BLaER1 treated with 17β-estradiol and CSF1 and Interleukin-3, amounts not matched to agents 10 nM and 100 nM (cell line): ENCODE data around the gene GABRB1.

Experiments
- H3K27ac ChIP-seq, 11 experiments: shearing (Covaris generic); formaldehyde crosslinking; 2 replicates each; pipeline ENCODE4 v1.8.1; 2022
- H3K27me3 ChIP-seq, 11 experiments: shearing (Covaris generic); formaldehyde crosslinking; 2 replicates each; pipeline ENCODE4 v1.8.1; 2022
- H3K36me3 ChIP-seq, 11 experiments: shearing (Covaris generic); formaldehyde crosslinking; 2 replicates each; pipeline ENCODE4 v1.8.1; 2022
- H3K4me1 ChIP-seq, 10 experiments: shearing (Covaris generic); formaldehyde crosslinking; 2 replicates each; pipeline ENCODE4 v1.8.1; 2022
- H3K4me2 ChIP-seq, 11 experiments: shearing (Covaris generic); formaldehyde crosslinking; 2 replicates each; pipeline ENCODE4 v1.8.1; 2022
- H3K4me3 ChIP-seq, 10 experiments: shearing (Covaris generic); formaldehyde crosslinking; 2 replicates each; pipeline ENCODE4 v1.8.1; 2022
- H3K9ac ChIP-seq, 11 experiments: shearing (Covaris generic); formaldehyde crosslinking; 2 replicates each; pipeline ENCODE4 v1.8.1; 2022
- H3K9me3 ChIP-seq, 11 experiments: shearing (Covaris generic); formaldehyde crosslinking; replicated peaks in 1 of 11; 2 replicates each; pipeline ENCODE4 v1.8.1; 2022
- H4K20me1 ChIP-seq, 11 experiments: shearing (Covaris generic); formaldehyde crosslinking; 2 replicates each; pipeline ENCODE4 v1.8.1; 2022
- Cebpa-rat ChIP-seq, 11 experiments: shearing (Covaris generic); IDR thresholded peaks; 2 replicates each; pipeline ENCODE4 v1.8.1; 2022

The GABRB1 gene

DNA sequence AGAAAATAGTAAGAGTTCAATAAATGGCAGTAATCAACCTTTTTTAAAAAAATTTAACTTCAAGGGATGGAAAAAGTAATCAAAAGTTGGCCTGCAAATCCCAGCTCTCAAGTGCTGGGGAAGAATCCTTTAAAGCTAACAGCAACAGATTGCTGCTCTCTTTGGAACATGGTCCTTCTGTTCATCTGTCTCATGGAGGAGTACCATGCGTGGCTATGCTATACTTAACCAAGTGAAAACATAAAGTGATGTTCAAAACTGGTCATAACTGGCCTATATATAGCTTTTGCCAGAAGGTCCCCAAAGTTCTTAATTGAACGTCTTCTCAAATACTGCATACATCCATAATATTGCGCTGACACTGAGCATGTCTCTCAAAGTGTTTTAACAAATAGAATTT is 154.4 kb downstream of the GABRB1 start:
- no peak overlapping the region for H3K27ac ChIP-seq
- H3K4me1 ChIP-seq: peaks cover 0 to under 1% (median 0%) of the 10 kb centered on the region in 10 experiments; a peak in 2 of 20 replicates
- no peak for TF ChIP-seq Cebpa-rat (IDR thresholded peaks at IDR 0.05)
- H3K4me3 ChIP-seq: no peak overlapping the region
- no peaks in the 10 kb centered on the region for H4K20me1 ChIP-seq
- no peaks in the 10 kb centered on the region for H3K9me3 ChIP-seq
- H3K27me3 ChIP-seq: no peaks in the 10 kb centered on the region
- no peak overlapping the region for H3K4me2 ChIP-seq
- H3K9ac ChIP-seq: no peak overlapping the region
- H3K36me3 ChIP-seq: no peaks in the 10 kb centered on the region

- Histone ChIP-seq H3K27ac (no peak overlapping the region), H3K36me3 (no peaks in the 10 kb centered on the region), H3K4me2 (no peak overlapping the region), H3K4me3 (no peak overlapping the region), H3K4me1 (peaks cover 0 to 4% (median 0%) of the 10 kb centered on the region in 10 experiments; a peak in 1 of 20 replicates), H4K20me1 (no peaks in the 10 kb centered on the region), H3K9me3 (no peaks in the 10 kb centered on the region), H3K27me3 (no peaks in the 10 kb centered on the region), H3K9ac (no peak overlapping the region)
- no peak for TF ChIP-seq Cebpa-rat (IDR thresholded peaks at IDR 0.05)
These were observed 156.2 kb downstream of the GABRB1 start for GRCh38 chr4:47187608-47188007.

- H3K27me3 ChIP-seq: no peaks in the 10 kb centered on the region
- no peaks in the 10 kb centered on the region for H3K9me3 ChIP-seq
- H3K4me1 ChIP-seq: peaks cover 0 to 4% (median 0%) of the 10 kb centered on the region in 10 experiments; a peak in 1 of 20 replicates
- H4K20me1 ChIP-seq: no peaks in the 10 kb centered on the region
- H3K36me3 ChIP-seq: no peaks in the 10 kb centered on the region
- H3K4me2 ChIP-seq: no peak overlapping the region
- H3K27ac ChIP-seq: no peak overlapping the region
- no peak overlapping the region for H3K4me3 ChIP-seq
- no peak overlapping the region for H3K9ac ChIP-seq
- TF ChIP-seq Cebpa-rat (IDR thresholded peaks at IDR 0.05): no peak
These were observed 161.8 kb downstream of the GABRB1 start for GRCh38 chr4:47193179-47193578.

GRCh38 chr4:47194036-47194737 is 162.8 kb downstream of the GABRB1 start:
- H3K4me1 ChIP-seq: peaks cover 0 to 4% (median 0%) of the 10 kb centered on the region in 10 experiments; a peak in 1 of 20 replicates
- no peak for TF ChIP-seq Cebpa-rat (IDR thresholded peaks at IDR 0.05)
- no peak overlapping the region for H3K27ac ChIP-seq
- H3K4me3 ChIP-seq: no peak overlapping the region
- H3K9me3 ChIP-seq: no peaks in the 10 kb centered on the region
- no peaks in the 10 kb centered on the region for H4K20me1 ChIP-seq
- H3K36me3 ChIP-seq: no peaks in the 10 kb centered on the region
- no peak overlapping the region for H3K4me2 ChIP-seq
- no peaks in the 10 kb centered on the region for H3K27me3 ChIP-seq
- H3K9ac ChIP-seq: no peak overlapping the region

GRCh38 chr4:47195706-47196105 is 164.3 kb downstream of the GABRB1 start:
- H3K4me2 ChIP-seq: no peak overlapping the region
- H3K9me3 ChIP-seq: no peaks in the 10 kb centered on the region
- H3K4me1 ChIP-seq: peaks cover 0 to 4% (median 0%) of the 10 kb centered on the region in 10 experiments; a peak in 1 of 20 replicates
- H4K20me1 ChIP-seq: no peaks in the 10 kb centered on the region
- no peak overlapping the region for H3K4me3 ChIP-seq
- H3K27ac ChIP-seq: no peak overlapping the region
- TF ChIP-seq Cebpa-rat (IDR thresholded peaks at IDR 0.05): no peak
- no peaks in the 10 kb centered on the region for H3K36me3 ChIP-seq
- no peaks in the 10 kb centered on the region for H3K27me3 ChIP-seq
- no peak overlapping the region for H3K9ac ChIP-seq

- Histone ChIP-seq H3K27ac (no peak overlapping the region), H3K4me1 (0 out of 20 replicates have a peak, but pooled peaks cover 0 to 4% (median 0%) of the 10 kb centered on the region in 10 experiments), H3K27me3 (no peaks in the 10 kb centered on the region), H4K20me1 (no peaks in the 10 kb centered on the region), H3K4me2 (no peak overlapping the region), H3K9me3 (no peaks in the 10 kb centered on the region), H3K9ac (no peak overlapping the region), H3K4me3 (no peak overlapping the region), H3K36me3 (no peaks in the 10 kb centered on the region)
- no peak for TF ChIP-seq Cebpa-rat (IDR thresholded peaks at IDR 0.05)
These were observed 167.4 kb downstream of the GABRB1 start for GRCh38 chr4:47198791-47199190.

- H3K4me3 ChIP-seq: no peak overlapping the region
- no peaks in the 10 kb centered on the region for H3K36me3 ChIP-seq
- H3K4me1 ChIP-seq: 0 out of 20 replicates have a peak, but pooled peaks cover 0 to 4% (median 0%) of the 10 kb centered on the region in 10 experiments
- H3K9me3 ChIP-seq: peaks cover 0 to 7% (median 0%) of the 10 kb centered on the region in 11 experiments; a peak in 1 of 22 replicates
- H3K27ac ChIP-seq: no peak overlapping the region
- no peak overlapping the region for H3K4me2 ChIP-seq
- no peak overlapping the region for H3K9ac ChIP-seq
- TF ChIP-seq Cebpa-rat (IDR thresholded peaks at IDR 0.05): no peak
- H3K27me3 ChIP-seq: no peaks in the 10 kb centered on the region
- H4K20me1 ChIP-seq: no peaks in the 10 kb centered on the region
These were observed 172.2 kb downstream of the GABRB1 start for GRCh38 chr4:47203593-47203992.

DNA sequence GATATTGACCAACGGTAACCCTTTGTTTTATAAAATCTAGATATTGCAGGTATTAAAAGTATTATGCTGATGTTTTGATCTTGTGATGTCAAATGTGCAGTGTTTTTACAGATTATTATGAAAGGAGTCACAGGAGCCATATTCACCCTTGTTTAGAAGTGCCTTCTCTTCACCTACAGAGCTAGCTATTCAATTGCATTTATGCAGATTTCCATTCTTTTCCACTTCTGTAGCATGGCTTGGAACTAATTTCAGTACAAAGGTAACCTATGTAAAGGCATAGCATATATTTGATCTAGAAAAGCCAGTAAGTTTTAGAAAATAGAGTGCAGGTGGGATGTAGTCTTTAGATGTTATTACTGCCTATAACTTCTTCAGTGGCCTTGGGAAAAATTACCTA is 176.2 kb downstream of the GABRB1 start:
- H4K20me1 ChIP-seq: no peaks in the 10 kb centered on the region
- 0 out of 20 replicates have a peak, but pooled peaks cover 0 to 4% (median 0%) of the 10 kb centered on the region in 10 experiments for H3K4me1 ChIP-seq
- TF ChIP-seq Cebpa-rat (IDR thresholded peaks at IDR 0.05): no peak
- no peaks in the 10 kb centered on the region for H3K36me3 ChIP-seq
- H3K9ac ChIP-seq: no peak overlapping the region
- no peak overlapping the region for H3K4me2 ChIP-seq
- no peak overlapping the region for H3K27ac ChIP-seq
- H3K4me3 ChIP-seq: no peak overlapping the region
- H3K27me3 ChIP-seq: no peaks in the 10 kb centered on the region
- peaks cover 0 to 7% (median 0%) of the 10 kb centered on the region in 11 experiments; a peak in 1 of 22 replicates for H3K9me3 ChIP-seq

DNA sequence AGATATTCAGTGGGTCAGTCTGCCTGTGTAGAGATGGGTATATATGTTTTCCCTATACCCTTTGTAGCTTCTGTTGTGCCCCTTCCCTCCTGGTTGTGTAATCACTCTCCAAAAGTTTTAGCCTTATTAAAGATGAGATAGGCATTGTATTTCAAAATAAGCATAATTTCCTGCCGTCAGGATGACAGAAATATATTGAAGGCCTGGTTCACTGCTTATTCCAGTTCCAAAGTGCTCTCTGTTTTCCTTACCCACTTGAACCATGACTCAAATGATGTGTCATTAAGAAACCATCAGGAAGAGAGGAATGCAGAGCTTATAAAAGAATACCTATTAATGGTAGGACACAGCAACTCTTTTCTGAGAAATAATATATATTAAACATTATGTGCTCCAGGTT is 178.5 kb downstream of the GABRB1 start:
- TF ChIP-seq Cebpa-rat (IDR thresholded peaks at IDR 0.05): no peak
- Histone ChIP-seq H4K20me1 (no peaks in the 10 kb centered on the region), H3K27ac (no peak overlapping the region), H3K27me3 (no peaks in the 10 kb centered on the region), H3K4me2 (no peak overlapping the region), H3K9ac (no peak overlapping the region), H3K9me3 (no peaks in the 10 kb centered on the region), H3K4me3 (no peak overlapping the region), H3K36me3 (no peaks in the 10 kb centered on the region), H3K4me1 (no peaks in the 10 kb centered on the region)

DNA sequence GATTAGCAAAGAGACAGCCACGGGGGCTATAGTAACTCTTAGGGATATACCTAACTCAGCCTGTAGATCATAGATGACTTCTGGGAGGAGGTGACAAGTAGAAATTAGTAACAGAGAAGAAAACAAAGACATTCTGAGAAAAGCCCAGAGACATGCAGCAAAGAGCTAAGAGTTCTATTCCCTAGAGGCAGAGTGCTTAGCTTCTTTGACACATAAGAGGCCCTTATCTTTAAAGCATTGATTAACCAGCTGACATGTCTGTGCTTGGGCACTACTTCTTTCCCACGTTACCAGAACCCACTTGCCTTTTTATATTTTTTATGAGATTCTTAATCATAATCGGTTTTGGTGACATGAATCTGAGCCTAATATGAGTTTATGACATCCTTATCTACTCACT is 179.5 kb downstream of the GABRB1 start:
- no peaks in the 10 kb centered on the region for H3K9me3 ChIP-seq
- no peak overlapping the region for H3K27ac ChIP-seq
- H4K20me1 ChIP-seq: no peaks in the 10 kb centered on the region
- no peaks in the 10 kb centered on the region for H3K36me3 ChIP-seq
- no peak for TF ChIP-seq Cebpa-rat (IDR thresholded peaks at IDR 0.05)
- H3K27me3 ChIP-seq: no peaks in the 10 kb centered on the region
- no peak overlapping the region for H3K4me2 ChIP-seq
- H3K4me1 ChIP-seq: no peaks in the 10 kb centered on the region
- H3K9ac ChIP-seq: no peak overlapping the region
- no peak overlapping the region for H3K4me3 ChIP-seq
